ENCODE measurements around the gene COL23A1. TPM values are rescaled to one million over a fixed set of nuclear protein-coding genes. Genes with fewer than 3 reads are reported as not detected.

The COL23A1 gene
- total RNA-seq, 1 experiment from 2014 or later, result not detected

GRCh38 chr5:178351221-178352034, 238.8 kb downstream of the COL23A1 start:
- DNase-seq, result no peak
- Histone ChIP-seq H3K79me2 (ENCODE audit: low read length) (no peaks in the 10 kb centered on the region), H3K27me3 (ENCODE audit: low read length) (peaks cover 17% of the 10 kb centered on the region), H3K4me3 (ENCODE audit: low read length) (no peak overlapping the region), H3K9me3 (ENCODE audit: low read length) (no peaks in the 10 kb centered on the region), H3K27ac (ENCODE audit: low read length) (no peak overlapping the region), H3K9ac (ENCODE audit: low read length) (no peak overlapping the region), H4K20me1 (ENCODE audit: low read length) (no peaks in the 10 kb centered on the region), H3F3A (ENCODE audit: low read length, unreplicated experiment) (no peaks in the 10 kb centered on the region), H3K9me2 (replicated peaks; ENCODE audit: low read length) (no peaks in the 10 kb centered on the region), H3K4me1 (ENCODE audit: insufficient read depth, low read length) (no peaks in the 10 kb centered on the region; the same call in 1 of the 2 replicates), H3K4me2 (ENCODE audit: low read length) (no peak overlapping the region), H2AFZ (ENCODE audit: low read length) (no peak overlapping the region), H3K36me3 (ENCODE audit: low read depth, low read length) (no peaks in the 10 kb centered on the region)
- BruUV-seq (replicated peaks), result no TSS peak
- ChIA-PET POLR2A (ENCODE audit: unreplicated experiment) (no interaction called here), CTCF (no interaction called here)
- intact Hi-C loops (cut with micrococcal nuclease), result no loop called here
- ATAC-seq, result no peak
- TF ChIP-seq EZH2 (IDR thresholded peaks at IDR 0.05; ENCODE audit: low read length, unreplicated experiment) (no peak), CTCF (conservative IDR thresholded peaks at IDR 0.05; ENCODE audit: low read depth, low read length) (no peak), EZH2phosphoT487 (IDR thresholded peaks at IDR 0.05; ENCODE audit: borderline replicate concordance, low read length) (no peak)

- no peaks in the 10 kb centered on the region for H3K9me3 ChIP-seq (ENCODE audit: low read length)
- no TSS peak for BruUV-seq (replicated peaks)
- no peak overlapping the region for H2AFZ ChIP-seq (ENCODE audit: low read length)
- H3K27ac ChIP-seq (ENCODE audit: low read length), result no peak overlapping the region
- no peaks in the 10 kb centered on the region; the same call in 1 of the 2 replicates for H3K4me1 ChIP-seq (ENCODE audit: insufficient read depth, low read length)
- CTCF ChIA-PET, result no interaction called here
- no peaks in the 10 kb centered on the region for H3K36me3 ChIP-seq (ENCODE audit: low read depth, low read length)
- H3K9me2 ChIP-seq (replicated peaks; ENCODE audit: low read length), result no peaks in the 10 kb centered on the region
- no peak overlapping the region for H3K9ac ChIP-seq (ENCODE audit: low read length)
- no peaks in the 10 kb centered on the region for H3F3A ChIP-seq (ENCODE audit: low read length, unreplicated experiment)
- H3K27me3 ChIP-seq (ENCODE audit: low read length), result peaks cover 9% of the 10 kb centered on the region; the same call in 1 of the 2 replicates
- intact Hi-C loops (cut with micrococcal nuclease), result no loop called here
- no peaks in the 10 kb centered on the region for H4K20me1 ChIP-seq (ENCODE audit: low read length)
- ATAC-seq (no peak), DNase-seq (no peak)
- H3K79me2 ChIP-seq (ENCODE audit: low read length), result no peaks in the 10 kb centered on the region
- POLR2A ChIA-PET (ENCODE audit: unreplicated experiment), result interaction anchor here (0.6 kb wide), 1 partner anchor 778 kb away, joined by 7 read pairs; no protein-coding TSS in a partner anchor
- H3K4me2 ChIP-seq (ENCODE audit: low read length), result no peak overlapping the region
- no peak overlapping the region for H3K4me3 ChIP-seq (ENCODE audit: low read length)
- TF ChIP-seq CTCF (conservative IDR thresholded peaks at IDR 0.05; ENCODE audit: low read depth, low read length), result no peak
- no peak for TF ChIP-seq EZH2phosphoT487 (IDR thresholded peaks at IDR 0.05; ENCODE audit: borderline replicate concordance, low read length)
- TF ChIP-seq EZH2 (IDR thresholded peaks at IDR 0.05; ENCODE audit: low read length, unreplicated experiment), result no peak
Measured at GRCh38 chr5:178350361-178351220, 239.6 kb downstream of the COL23A1 start.

All from PC-3 (cell line).